BE2C (cell line): Measurements from ENCODE around the gene FICD.

Experiments
- DNase-seq: peaks from one replicate; pipeline ENCODE4 v3.0.0-alpha.2; 2020
- H3K27me3 ChIP-seq: fragments of 250-450 bp; sonication (Bioruptor Pico); 2 replicates; pipeline ENCODE4 v1.5.1; 2020; ENCODE audit warnings: mild to moderate bottlenecking
- H3K36me3 ChIP-seq: fragments of 250-450 bp; sonication (Bioruptor Pico); 2 replicates; pipeline ENCODE4 v1.5.1; 2020; ENCODE audit warnings: mild to moderate bottlenecking
- H3K4me1 ChIP-seq: fragments of 250-450 bp; sonication (Bioruptor Pico); 2 replicates; pipeline ENCODE4 v1.5.1; 2020
- H3K4me3 ChIP-seq: 2 replicates; pipeline ENCODE4 v1.5.1; 2011; ENCODE audit warnings: low read depth, low read length
- H3K9me3 ChIP-seq: fragments of 250-450 bp; sonication (Bioruptor Pico); 2 replicates; pipeline ENCODE4 v1.5.1; 2020
- CTCF ChIP-seq: IDR thresholded peaks from 2 replicates; pipeline ENCODE4 v1.5.1; 2012; ENCODE audit warnings: mild to moderate bottlenecking, low read depth, low read length

The FICD gene

GRCh38 chr12:108495823-108496579 lies 19.1 kb upstream of the FICD start:
- Histone ChIP-seq H3K27me3 (peaks cover 27% of the 10 kb centered on the region), H3K4me1 (no peaks in the 10 kb centered on the region), H3K4me3 (no peak overlapping the region), H3K36me3 (no peaks in the 10 kb centered on the region), H3K9me3 (no peaks in the 10 kb centered on the region)
- no peak for TF ChIP-seq CTCF
- no peak for DNase-seq

GRCh38 chr12:108498136-108498535 lies 16.9 kb upstream of the FICD start:
- no peak for TF ChIP-seq CTCF
- H3K27me3 ChIP-seq: peaks cover 27% of the 10 kb centered on the region
- DNase-seq: no peak
- H3K4me1 ChIP-seq: no peaks in the 10 kb centered on the region
- peaks cover 4% of the 10 kb centered on the region for H3K9me3 ChIP-seq
- H3K36me3 ChIP-seq: no peaks in the 10 kb centered on the region
- no peak overlapping the region for H3K4me3 ChIP-seq

- Histone ChIP-seq H3K4me3 (no peak overlapping the region), H3K27me3 (peaks cover 9% of the 10 kb centered on the region), H3K4me1 (no peaks in the 10 kb centered on the region; the same call in 1 of the 2 replicates), H3K36me3 (no peaks in the 10 kb centered on the region), H3K9me3 (peaks cover 5% of the 10 kb centered on the region)
- TF ChIP-seq CTCF: no peak
- DNase-seq: no peak
Observed at GRCh38 chr12:108502922-108503321, 12.2 kb upstream of the FICD start.

GRCh38 chr12:108505129-108505528 lies 9.9 kb upstream of the FICD start:
- peak; percentile 60 for DNase-seq
- no peak for TF ChIP-seq CTCF
- H3K4me3 ChIP-seq: no peak overlapping the region
- no peaks in the 10 kb centered on the region for H3K36me3 ChIP-seq
- H3K4me1 ChIP-seq: no peaks in the 10 kb centered on the region; the same call in 1 of the 2 replicates
- H3K9me3 ChIP-seq: peaks cover 10% of the 10 kb centered on the region
- H3K27me3 ChIP-seq: peaks cover 5% of the 10 kb centered on the region

GRCh38 chr12:108507971-108508642 lies 7.0 kb upstream of the FICD start:
- H3K36me3 ChIP-seq: no peaks in the 10 kb centered on the region
- H3K4me3 ChIP-seq: no peak overlapping the region
- no peak for DNase-seq
- no peak for TF ChIP-seq CTCF
- H3K9me3 ChIP-seq: peaks cover 6% of the 10 kb centered on the region
- no peaks in the 10 kb centered on the region for H3K27me3 ChIP-seq
- H3K4me1 ChIP-seq: peaks cover 4% of the 10 kb centered on the region

GRCh38 chr12:108509806-108510205 lies 5.3 kb upstream of the FICD start:
- TF ChIP-seq CTCF: no peak
- Histone ChIP-seq H3K9me3 (peaks cover 5% of the 10 kb centered on the region; the same call in 1 of the 2 replicates), H3K4me1 (peaks cover 4% of the 10 kb centered on the region), H3K36me3 (no peaks in the 10 kb centered on the region), H3K27me3 (no peaks in the 10 kb centered on the region), H3K4me3 (no peak overlapping the region)
- DNase-seq: no peak
